Dermis microvascular lymphatic vessel endothelial cell (primary cell): ENCODE results near the gene OR11L1. TPM values are rescaled to one million over a fixed set of nuclear protein-coding genes. Genes with fewer than 3 reads are reported as not detected.

Source experiments
- DNase-seq, 2 donors: peaks; one replicate each; pipeline versions ENCODE4 v3.0.0 to v3.0.0-alpha.2; 2010; ENCODE audit warnings: low read depth in 2 of 2
- total RNA-seq: library from RNA; depleted of rRNA; stranded (reverse); fragments of >200 nt; gene quantifications from 2 replicates; pipeline ENCODE4 v1.2.1, GENCODE V29; 2014

Gene OR11L1
- total RNA-seq, 1 donor from 2014 or later = not detected

GRCh38 chr1:247812637-247813036, 29.1 kb downstream of the OR11L1 start:
- DNase-seq = no peak

GRCh38 chr1:247797518-247797917, 44.2 kb downstream of the OR11L1 start:
- no peak for DNase-seq

Other genes starting within 250 kb of the OR11L1 start
- not detected in 2 replicates for gene OR2G3, start 236.3 kb downstream of the OR11L1 start, total RNA-seq
- not detected in 2 replicates for gene OR13G1, start 162.2 kb downstream of the OR11L1 start, total RNA-seq
- gene OR6F1, start 125.2 kb downstream of the OR11L1 start, total RNA-seq = not detected in 2 replicates
- not detected in 2 replicates for gene OR14K1, start 103.3 kb downstream of the OR11L1 start, total RNA-seq
- gene OR14A2, start 93.8 kb downstream of the OR11L1 start, total RNA-seq = not detected in 2 replicates
- gene OR1C1, start 81.3 kb downstream of the OR11L1 start, total RNA-seq = not detected in 2 replicates
- gene OR14A16, start 17.8 kb downstream of the OR11L1 start, total RNA-seq = not detected in 2 replicates
- under 0.01 and 0.25 TPM in 2 replicates for gene TRIM58, start 15.3 kb upstream of the OR11L1 start, total RNA-seq
- gene OR2W3, start 53.7 kb upstream of the OR11L1 start, total RNA-seq = not detected in 2 replicates
- gene OR2T8, start 78.4 kb upstream of the OR11L1 start, total RNA-seq = not detected in 2 replicates
- gene OR2AJ1, start 83.0 kb upstream of the OR11L1 start, total RNA-seq = not detected in 2 replicates
- not detected in 2 replicates for gene OR2L8, start 107.0 kb upstream of the OR11L1 start, total RNA-seq
- not detected in 2 replicates for gene OR2AK2, start 123.3 kb upstream of the OR11L1 start, total RNA-seq
- not detected in 2 replicates for gene OR2L5, start 171.8 kb upstream of the OR11L1 start, total RNA-seq
- gene OR2L2, start 188.2 kb upstream of the OR11L1 start, total RNA-seq = not detected in 2 replicates
- gene OR2L3, start 204.9 kb upstream of the OR11L1 start, total RNA-seq = not detected in 2 replicates